Measurements from ENCODE around the gene PXMP4. TPM values are rescaled to one million over a fixed set of nuclear protein-coding genes. Genes with fewer than 3 reads are reported as not detected.

Gene PXMP4
- total and polyA plus RNA-seq, 9 of the 15 experiments (the other 6 are each of a cell fraction or from before 2014, with no cell fraction given) = 4.8 to 29.1 (median 6.8) TPM

- Histone ChIP-seq H3K27ac (ENCODE audit: extremely low read depth, low read depth, low read length) (no peak overlapping the region), H3K36me3 (ENCODE audit: control insufficient read depth, insufficient read depth, low read length) (peaks cover 57% of the 10 kb centered on the region; the same call in 2 of the 3 replicates), H3K79me2 (ENCODE audit: control insufficient read depth, insufficient read depth, low read length) (peaks cover 28% of the 10 kb centered on the region), H3K27me3 (ENCODE audit: control insufficient read depth in 2 of 2, insufficient read depth in 2 of 2, low read length in 2 of 2) (no peaks in the 10 kb centered on the region), H3K4me3 (no peak overlapping the region), H3K4me1 (replicated peaks in 1 of 2; ENCODE audit: control insufficient read depth in 2 of 2, insufficient read depth in 2 of 2, low read length in 2 of 2) (peaks cover 6 to 44% of the 10 kb centered on the region in 2 experiments), H3K9ac (ENCODE audit: insufficient read depth in 1 of 2, low read depth in 2 of 2, low read length in 2 of 2) (peak overlapping the region in 1 of 2 experiments; percentile 61; a peak in 2 of 4 replicates), H2AFZ (ENCODE audit: low read depth, low read length) (no peak overlapping the region), H3K9me3 (replicated peaks; ENCODE audit: control insufficient read depth, insufficient read depth, low read depth, low read length) (no peaks in the 10 kb centered on the region), H3K9me1 (ENCODE audit: control insufficient read depth, insufficient read depth, low read length) (no peaks in the 10 kb centered on the region), H3K4me2 (ENCODE audit: insufficient read depth, low read length) (no peak overlapping the region), H4K20me1 (replicated peaks; ENCODE audit: control insufficient read depth, insufficient read depth, low read length) (peaks cover 22% of the 10 kb centered on the region; the same call in 1 of the 2 replicates)
- in situ Hi-C loops (cut with MboI) (no loop called here), intact Hi-C loops (cut with micrococcal nuclease) (no loop called here)
- BruUV-seq (replicated peaks) = no TSS peak
- FAIRE-seq = no peak
- no peak for ATAC-seq
- peak in 1 of 4 experiments; percentile 7 for DNase-seq (ENCODE audit: extremely low read depth in 1 of 4, low spot score in 3 of 4)
- 91% methylated on average over 19 of the region's 20 CpGs for WGBS (ENCODE audit: insufficient coverage, low coverage, missing lambda C conversion rate)
- ChIA-PET CTCF (ENCODE audit: low intra/inter-chr PET ratio) (no interaction called here), POLR2A (interaction anchor here (0.5 to 2.2 kb wide), 11 partner anchors 9 to 493 kb away, joined by 3 to 11 read pairs (median 4); partner anchors contain the start of genes ACTL10, PXMP4 and ZNF341)
- TF ChIP-seq POLR2G (IDR thresholded peaks at IDR 0.05; ENCODE audit: low read depth, low read length) (peak; percentile 56; the same call in 1 of the 2 replicates), MCM3 (IDR thresholded peaks at IDR 0.05) (no peak), ZNF274 (IDR thresholded peaks at IDR 0.05; ENCODE audit: borderline replicate concordance, low read depth, low read length) (peak; percentile 79; the same call in 1 of the 2 replicates), RBFOX2 (IDR thresholded peaks at IDR 0.05; ENCODE audit: low read depth, low read length) (peak; percentile 40; the same call in 1 of the 2 replicates)
Observed at GRCh38 chr20:33679758-33680485, 40.2 kb downstream of the PXMP4 start.
